Stomach (tissue), 9 donors: Measurements from ENCODE around the gene ACSL3. TPM values are rescaled to one million over a fixed set of nuclear protein-coding genes. Genes with fewer than 3 reads are reported as not detected.
"Not testable (repeated sequence)": the region's sequence is repeated elsewhere in the genome, so short reads cannot be mapped to it uniquely, and the experiment has no call there.

ENCODE experiments used
- DNase-seq, 2 donors: peaks; one replicate each; pipeline versions ENCODE4 v3.0.0 to v3.0.0-alpha.2; 2013 to 2019
- H3K27ac ChIP-seq, 5 donors: fragments of 200-600 bp in 4 of 5; sonication (generic) in 4 of 5; one replicate each; pipeline ENCODE4 v1.5.1; 2013 to 2019; ENCODE audit warnings: mild to moderate bottlenecking in 1 of 5, moderate library complexity in 1 of 5
- H3K27me3 ChIP-seq, 3 donors: fragments of 200-600 bp; sonication (generic); one replicate each; pipeline ENCODE4 v1.5.1; 2017 to 2019; ENCODE audit warnings: mixed run types in 1 of 3
- H3K36me3 ChIP-seq, 4 donors: fragments of 200-600 bp; sonication (generic); 1 replicate in 3 of 4; 2 replicates in 1 of 4; pipeline ENCODE4 v1.5.1; 2016 to 2019
- H3K4me1 ChIP-seq, 4 donors: fragments of 200-600 bp; sonication (generic); one replicate each; pipeline ENCODE4 v1.5.1; 2016 to 2019
- H3K4me3 ChIP-seq, 4 donors: fragments of 200-600 bp; sonication (generic) in 3 of 4; one replicate each; pipeline ENCODE4 v1.5.1; 2016 to 2019; ENCODE audit warnings: mild to moderate bottlenecking in 1 of 4
- H3K9me3 ChIP-seq, 4 donors: fragments of 200-600 bp; sonication (generic); one replicate each; pipeline ENCODE4 v1.5.1; 2016 to 2019
- EP300 ChIP-seq: sonication (generic); formaldehyde crosslinking; IDR thresholded peaks from one replicate; pipeline ENCODE4 v1.6.1; 2017; ENCODE audit warnings: antibody characterized with exemption
- POLR2A ChIP-seq, 4 donors: fragments of 450-650 bp; IDR thresholded peaks; one replicate each; pipeline ENCODE4 v1.6.1; 2016; ENCODE audit warnings: antibody characterized with exemption in 4 of 4, control low read depth in 2 of 4, mild to moderate bottlenecking in 1 of 4, moderate library complexity in 1 of 4
- POLR2AphosphoS5 ChIP-seq, 3 donors: sonication (generic); formaldehyde crosslinking; IDR thresholded peaks; one replicate each; pipeline ENCODE4 v1.6.1; 2016; ENCODE audit warnings: antibody characterized with exemption in 3 of 3
- WGBS, 5 donors: extraction: QIAGEN DNeasy Blood & Tissue Kit in 3 of 5; methylation state at CpG; one replicate each; pipeline versions ENCODE4 v1.1.5 to v1.1.7; 2013 to 2018; 5-methylcytosine and 5-hydroxymethylcytosine counted together
- intact Hi-C: fragments of 100-400 bp; cut with DNase I; formaldehyde crosslinking; loops from one replicate; pipeline ENCODE4 v1.15.1; 2023; ENCODE audit warnings: low total_unique reads
- polyA plus RNA-seq, 3 donors: library from polyadenylated mRNA; stranded (reverse); fragments of 200-250 nt; gene quantifications; one replicate each; pipeline ENCODE4 v1.2.3, GENCODE V29; 2013
- total RNA-seq, 5 donors: library from RNA; depleted of rRNA; stranded (reverse); fragments of >200 nt; gene quantifications; one replicate each; pipeline versions ENCODE4 v1.1.0 to v1.2.3, GENCODE V29; 2014 to 2016
- TF ChIP-seq, protein P1 (sequence below), 7 experiments: fragments of 450-650 bp in 4 of 7; fragments of 200-600 bp in 3 of 7; sonication (generic) in 3 of 7; IDR thresholded peaks; one replicate each; pipeline ENCODE4 v1.5.1; 2016 to 2019; ENCODE audit warnings: antibody characterized with exemption in 7 of 7, control low read depth in 2 of 7, mild to moderate bottlenecking in 1 of 7
- donor health status: healthy with polysubstance abuse.
- donor health status: Bipolar disorder and iron deficiency.
- donor health status: healthy.

Gene ACSL3
- total and polyA plus RNA-seq, 8 donors, result 10.5 to 234 (median 52.9) TPM

DNA sequence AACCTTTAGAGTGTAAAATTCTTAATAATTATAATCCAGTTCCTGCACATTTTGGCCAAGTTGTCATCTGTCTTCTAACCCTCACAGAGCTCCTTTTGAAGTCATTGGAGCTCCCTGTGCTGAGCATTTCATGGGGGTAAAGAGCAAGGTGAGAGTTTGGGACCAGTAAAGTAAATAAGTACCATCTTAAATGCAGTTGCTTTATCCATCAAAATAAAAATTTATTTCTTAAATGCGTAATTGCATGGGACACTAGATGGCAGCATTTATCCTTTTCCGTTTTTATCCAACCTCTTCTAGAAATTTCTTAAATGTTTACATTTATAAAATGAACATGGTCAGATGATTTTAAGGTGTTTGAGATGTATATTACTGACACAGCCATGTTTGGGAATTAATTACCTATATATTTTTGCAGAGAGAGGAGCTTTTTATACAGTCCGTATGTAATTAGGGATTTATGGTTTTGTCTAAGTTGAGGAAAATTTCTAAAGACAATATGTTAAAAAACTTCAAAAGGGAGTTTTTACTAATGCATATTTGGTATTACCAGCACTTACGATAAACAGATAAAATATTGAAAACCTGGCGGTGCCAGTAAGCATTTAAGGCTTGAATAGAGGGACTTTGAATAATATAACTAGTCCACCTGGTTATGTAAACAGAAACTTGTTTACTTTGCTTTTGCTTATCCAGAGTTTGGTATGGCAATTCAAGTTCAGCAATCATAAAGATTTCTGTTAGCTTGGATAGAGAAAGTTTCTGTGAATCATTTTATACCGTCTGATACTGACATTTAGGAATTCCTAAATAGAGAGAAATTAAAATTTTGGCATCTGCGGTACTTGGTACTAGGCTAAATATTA, 54.5 kb downstream of the ACSL3 start:
- 34 to 49% (median 41%) methylated on average over 7 of the region's 7 CpGs for WGBS, 5 donors

GRCh38 chr2:222916229-222917197, 55.7 kb downstream of the ACSL3 start:
- H3K27me3 ChIP-seq, result no peaks in the 10 kb centered on the region
- intact Hi-C loops, result no loop called here
- 56 to 80% (median 67%) methylated on average over 11 of the region's 11 CpGs for WGBS, 5 donors

More for the DNA sequence above, 54.5 kb downstream of the ACSL3 start:
- H3K9me3 ChIP-seq, result no peaks in the 10 kb centered on the region
- intact Hi-C loops, result no loop called here
- no peak overlapping the region for H3K4me3 ChIP-seq
- peaks cover 42 to 94% (median 56%) of the 10 kb centered on the region in 4 donors for H3K4me1 ChIP-seq
- peak overlapping the region in 3 of 5 donors; percentile 23 to 49 (median 26) for H3K27ac ChIP-seq
- H3K36me3 ChIP-seq, result peaks cover 8 to 38% (median 30%) of the 10 kb centered on the region in 4 donors
- DNase-seq, result peak in 1 of 2 donors; percentile 35
- TF ChIP-seq POLR2A (IDR thresholded peaks at IDR 0.05), result no peak
- TF ChIP-seq EP300, result no peak
- TF ChIP-seq, protein P1, sequence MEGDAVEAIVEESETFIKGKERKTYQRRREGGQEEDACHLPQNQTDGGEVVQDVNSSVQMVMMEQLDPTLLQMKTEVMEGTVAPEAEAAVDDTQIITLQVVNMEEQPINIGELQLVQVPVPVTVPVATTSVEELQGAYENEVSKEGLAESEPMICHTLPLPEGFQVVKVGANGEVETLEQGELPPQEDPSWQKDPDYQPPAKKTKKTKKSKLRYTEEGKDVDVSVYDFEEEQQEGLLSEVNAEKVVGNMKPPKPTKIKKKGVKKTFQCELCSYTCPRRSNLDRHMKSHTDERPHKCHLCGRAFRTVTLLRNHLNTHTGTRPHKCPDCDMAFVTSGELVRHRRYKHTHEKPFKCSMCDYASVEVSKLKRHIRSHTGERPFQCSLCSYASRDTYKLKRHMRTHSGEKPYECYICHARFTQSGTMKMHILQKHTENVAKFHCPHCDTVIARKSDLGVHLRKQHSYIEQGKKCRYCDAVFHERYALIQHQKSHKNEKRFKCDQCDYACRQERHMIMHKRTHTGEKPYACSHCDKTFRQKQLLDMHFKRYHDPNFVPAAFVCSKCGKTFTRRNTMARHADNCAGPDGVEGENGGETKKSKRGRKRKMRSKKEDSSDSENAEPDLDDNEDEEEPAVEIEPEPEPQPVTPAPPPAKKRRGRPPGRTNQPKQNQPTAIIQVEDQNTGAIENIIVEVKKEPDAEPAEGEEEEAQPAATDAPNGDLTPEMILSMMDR (IDR thresholded peaks at IDR 0.05), result peak in 5 of 7 experiments; percentile 32 to 49 (median 44)
- no peak for TF ChIP-seq POLR2AphosphoS5 (IDR thresholded peaks at IDR 0.05)
- H3K27me3 ChIP-seq, result no peaks in the 10 kb centered on the region

DNA sequence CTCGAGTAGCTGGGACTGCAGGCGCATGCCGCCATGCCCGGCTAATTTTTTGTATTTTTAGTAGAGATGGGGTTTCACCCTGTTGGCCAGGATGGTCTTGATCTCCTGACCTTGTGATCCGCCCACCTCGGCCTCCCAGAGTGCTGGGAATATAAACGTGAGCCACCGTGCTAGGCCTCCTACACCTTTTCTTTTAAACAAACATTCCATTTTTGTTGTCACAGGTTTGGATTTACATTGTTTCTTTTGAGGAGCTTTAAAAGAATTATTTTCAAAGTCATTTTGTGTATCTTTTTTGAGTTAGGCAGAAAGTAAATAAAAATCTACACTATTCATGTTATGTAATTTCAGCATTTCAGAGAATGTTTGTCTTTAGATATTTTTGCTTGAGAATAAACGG, 56.4 kb downstream of the ACSL3 start:
- H3K4me3 ChIP-seq, intact Hi-C loops, H3K9me3 ChIP-seq, H3K27me3 ChIP-seq, DNase-seq: not testable (repeated sequence)
- Histone ChIP-seq H3K4me1 (peaks cover 40 to 84% (median 54%) of the 10 kb centered on the region in 4 donors), H3K27ac (peak overlapping the region in 3 of 5 donors; percentile 23 to 44 (median 27)), H3K36me3 (peaks cover 15 to 51% (median 47%) of the 10 kb centered on the region in 4 donors)
- 35 to 68% (median 41%) methylated on average over 9 of the region's 9 CpGs for WGBS, 5 donors

More at GRCh38 chr2:222916229-222917197, 55.7 kb downstream of the ACSL3 start:
- Histone ChIP-seq H3K27ac (peak overlapping the region in 3 of 5 donors; percentile 26 to 44 (median 27)), H3K4me1 (peaks cover 42 to 91% (median 57%) of the 10 kb centered on the region in 4 donors), H3K36me3 (peaks cover 15 to 44% (median 40%) of the 10 kb centered on the region in 4 donors), H3K9me3 (no peaks in the 10 kb centered on the region), H3K4me3 (no peak overlapping the region)
- DNase-seq, result no peak
- TF ChIP-seq, protein P1 (IDR thresholded peaks at IDR 0.05), result no peak
- no peak for TF ChIP-seq EP300
- TF ChIP-seq POLR2AphosphoS5 (IDR thresholded peaks at IDR 0.05), result no peak
- no peak for TF ChIP-seq POLR2A (IDR thresholded peaks at IDR 0.05)

GRCh38 chr2:222919841-222920526, 59.1 kb downstream of the ACSL3 start:
- TF ChIP-seq POLR2A (IDR thresholded peaks at IDR 0.05) (no peak), EP300 (no peak), POLR2AphosphoS5 (IDR thresholded peaks at IDR 0.05) (peak in 1 of 3 donors; percentile 63)
- TF ChIP-seq, protein P1 (IDR thresholded peaks at IDR 0.05), result no peak
- Histone ChIP-seq H3K4me3 (no peak overlapping the region), H3K4me1 (peaks cover 25 to 73% (median 37%) of the 10 kb centered on the region in 4 donors), H3K9me3 (no peaks in the 10 kb centered on the region), H3K36me3 (peaks cover 30 to 79% (median 75%) of the 10 kb centered on the region in 4 donors), H3K27ac (peak overlapping the region in 1 of 5 donors; percentile 5), H3K27me3 (no peaks in the 10 kb centered on the region)
- DNase-seq, result no peak
- intact Hi-C loops, result no loop called here
- 65 to 76% (median 69%) methylated on average over 2 of the region's 2 CpGs for WGBS, 5 donors
